Tongue (tissue), 2 donors: ENCODE data around the gene SYNE3. TPM values are rescaled to one million over a fixed set of nuclear protein-coding genes. Genes with fewer than 3 reads are reported as not detected.
"Not testable (repeated sequence)": the region's sequence is repeated elsewhere in the genome, so short reads cannot be mapped to it uniquely, and the experiment has no call there.

Source experiments
- DNase-seq: peaks from one replicate; pipeline ENCODE4 v3.0.0-alpha.2; 2015
- total RNA-seq: library from RNA; depleted of rRNA; stranded (reverse); fragments of >200 nt; gene quantifications from one replicate; pipeline ENCODE4 v1.2.3, GENCODE V29; 2014

Gene SYNE3
- total RNA-seq, 1 donor from 2014 or later: 15.2 TPM

GRCh38 chr14:95524706-95525512 lies 8.5 kb upstream of the SYNE3 start:
- no peak for DNase-seq

GRCh38 chr14:95523815-95524448 lies 7.5 kb upstream of the SYNE3 start:
- no peak for DNase-seq

DNA sequence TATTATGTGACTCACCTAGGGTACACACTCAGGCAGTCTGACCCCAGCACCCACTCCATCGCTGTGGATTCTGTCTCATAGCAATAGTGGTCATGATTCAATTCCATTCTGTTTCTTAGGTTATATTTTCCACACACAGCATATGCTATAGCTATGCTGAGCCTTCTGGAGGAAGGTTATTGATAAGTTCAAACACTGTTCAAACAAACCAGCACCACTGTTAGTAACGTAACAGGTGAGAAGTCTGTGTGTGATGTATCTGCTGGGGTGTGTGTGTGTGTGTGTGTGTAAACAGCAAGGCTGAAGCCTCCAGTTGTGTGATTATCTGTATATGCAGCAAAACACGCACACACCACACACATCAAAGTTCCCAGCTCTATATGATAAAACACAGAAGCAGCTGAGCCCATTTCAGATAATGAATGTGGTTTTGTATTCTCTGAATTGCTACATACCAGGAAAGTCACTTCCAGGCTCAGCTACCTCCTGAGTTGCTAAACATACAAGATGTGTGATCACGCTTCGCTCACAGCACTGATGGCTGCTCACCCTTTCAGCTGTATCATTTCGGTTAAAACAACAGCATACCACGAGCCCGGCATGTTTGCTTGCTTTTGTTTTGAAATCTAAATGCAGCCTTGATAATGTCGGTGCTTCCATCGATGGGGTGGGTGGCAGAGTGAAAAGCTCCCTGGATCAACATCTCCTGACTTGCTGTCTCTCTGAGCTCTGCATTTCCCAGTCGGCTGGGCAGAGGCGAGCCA lies 6.8 kb upstream of the SYNE3 start:
- no peak for DNase-seq

DNA sequence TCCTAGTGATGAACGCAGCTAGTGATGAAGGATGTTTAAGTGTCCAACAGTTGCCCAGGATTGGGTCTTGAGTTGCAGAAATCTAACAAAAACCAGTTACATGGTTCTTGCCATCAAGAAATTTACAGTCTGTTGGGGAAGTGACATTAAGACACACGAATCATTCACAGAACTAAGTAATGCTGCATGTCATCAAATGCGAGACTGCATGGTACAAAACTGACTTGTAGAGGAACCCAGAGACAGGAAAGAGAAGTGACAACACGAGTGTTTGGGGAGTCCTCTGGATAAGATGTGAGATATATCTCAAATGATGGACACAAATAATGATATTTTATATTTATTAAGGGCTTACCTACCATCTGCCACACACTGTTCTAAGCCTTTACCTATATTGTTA lies 6.1 kb upstream of the SYNE3 start:
- no peak for DNase-seq

DNA sequence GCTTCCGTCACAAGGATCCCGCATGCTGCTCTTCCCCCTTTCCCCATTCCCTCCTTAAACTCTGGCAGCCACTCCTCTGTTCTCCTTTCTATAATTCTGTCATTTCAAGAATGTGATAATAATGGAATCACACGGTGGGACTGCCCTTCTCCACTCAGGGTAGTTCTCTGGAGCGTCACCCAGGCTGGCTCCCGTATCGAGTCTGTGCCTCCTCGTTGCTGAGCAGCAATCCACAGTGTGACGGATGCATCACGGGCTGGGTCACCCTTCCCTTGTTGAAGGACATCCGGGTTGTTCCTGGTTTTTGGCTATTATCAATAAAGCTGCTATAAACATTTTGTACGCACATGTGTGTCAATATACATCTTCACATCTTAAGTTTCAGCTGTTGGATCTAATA lies 5.7 kb upstream of the SYNE3 start:
- no peak for DNase-seq

GRCh38 chr14:95521001-95521400 lies 4.6 kb upstream of the SYNE3 start:
- DNase-seq: no peak

DNA sequence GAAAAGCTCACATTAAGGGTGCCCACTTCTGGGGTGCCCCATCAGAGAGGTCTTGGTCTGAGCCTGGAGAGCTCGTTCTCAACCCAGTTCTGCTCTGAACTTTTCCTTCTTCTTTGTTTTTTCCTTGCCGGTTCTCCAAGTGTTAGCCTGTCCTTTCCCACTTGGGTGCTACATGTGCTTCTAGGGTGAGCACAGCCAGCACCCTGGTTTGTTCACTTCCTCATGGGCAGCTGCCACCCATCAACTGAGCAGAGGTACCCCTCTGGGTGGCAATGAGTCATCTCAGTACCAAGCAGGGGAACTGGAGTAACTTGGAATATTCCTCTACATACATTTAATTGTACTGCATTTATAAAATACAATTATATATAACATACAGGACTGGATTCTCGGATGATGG lies 3.9 kb upstream of the SYNE3 start:
- DNase-seq: no peak

DNA sequence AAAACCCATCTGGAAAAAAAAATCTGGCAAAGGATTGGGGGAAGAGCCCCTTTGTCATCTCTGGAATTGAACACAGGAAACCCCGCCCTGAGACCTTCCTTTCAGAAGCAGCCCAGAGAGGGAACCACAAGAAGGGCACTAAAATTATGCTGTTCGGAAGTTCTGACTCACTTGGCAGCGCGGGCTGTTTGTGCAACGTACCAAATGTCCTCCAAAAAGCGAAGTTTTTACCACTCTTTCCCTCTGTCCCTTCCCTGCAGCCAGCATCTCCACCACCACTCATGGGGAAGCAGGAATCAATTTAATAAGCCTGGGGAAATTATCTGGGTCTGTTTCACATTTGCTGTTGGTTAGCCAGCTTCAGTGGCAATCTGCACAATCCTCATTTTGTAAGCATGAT lies 3.2 kb upstream of the SYNE3 start:
- DNase-seq: no peak

GRCh38 chr14:95518045-95518751 lies 1.7 kb upstream of the SYNE3 start:
- no peak for DNase-seq

DNA sequence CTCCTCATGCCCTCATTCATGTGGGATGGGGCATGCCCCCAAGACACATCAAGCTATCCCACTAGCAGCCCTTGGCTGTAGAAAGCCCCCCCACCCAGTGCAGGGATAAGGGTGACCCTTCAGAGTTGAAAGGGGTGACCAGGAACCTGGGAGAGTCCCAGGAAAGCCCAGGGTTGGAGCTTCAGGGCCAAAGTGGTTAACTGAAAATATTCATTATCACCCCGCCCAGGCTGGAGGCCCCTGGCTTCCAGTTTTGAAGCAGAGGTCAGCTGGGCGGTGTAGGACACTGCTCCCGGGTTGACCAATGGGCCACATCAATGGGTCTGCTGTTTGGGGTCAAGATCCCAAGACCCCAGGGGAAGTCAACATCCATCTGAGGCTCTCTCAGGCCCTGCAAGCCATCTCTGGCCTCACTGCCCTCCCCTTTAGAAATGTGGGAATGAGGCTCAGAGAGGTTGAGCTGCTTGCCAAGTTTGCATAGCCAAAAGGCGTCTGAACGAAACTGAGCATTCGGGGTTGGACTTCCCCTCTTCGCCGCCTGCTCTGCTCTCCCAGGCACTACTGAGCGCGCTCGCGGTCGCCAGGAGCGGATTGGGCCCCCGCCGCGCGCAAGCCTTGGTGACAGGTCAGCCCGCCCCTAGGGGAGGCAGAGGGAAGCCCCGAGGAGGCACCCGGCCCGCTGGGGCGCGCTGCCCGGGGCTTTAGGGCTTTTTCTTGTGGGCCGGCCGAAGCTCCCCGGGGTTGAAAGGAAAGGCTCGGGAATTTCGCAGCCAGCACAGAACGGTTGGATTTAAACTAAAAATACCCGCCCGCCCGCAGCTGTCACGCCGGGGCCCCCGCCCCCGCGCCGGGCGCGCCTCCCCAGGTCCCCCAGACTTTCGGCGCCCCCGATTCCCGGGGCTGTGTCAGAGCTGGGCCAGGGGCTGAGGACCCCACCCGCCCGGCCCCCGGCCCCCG lies 576 bp downstream of the SYNE3 start:
- DNase-seq: peak; percentile 74

DNA sequence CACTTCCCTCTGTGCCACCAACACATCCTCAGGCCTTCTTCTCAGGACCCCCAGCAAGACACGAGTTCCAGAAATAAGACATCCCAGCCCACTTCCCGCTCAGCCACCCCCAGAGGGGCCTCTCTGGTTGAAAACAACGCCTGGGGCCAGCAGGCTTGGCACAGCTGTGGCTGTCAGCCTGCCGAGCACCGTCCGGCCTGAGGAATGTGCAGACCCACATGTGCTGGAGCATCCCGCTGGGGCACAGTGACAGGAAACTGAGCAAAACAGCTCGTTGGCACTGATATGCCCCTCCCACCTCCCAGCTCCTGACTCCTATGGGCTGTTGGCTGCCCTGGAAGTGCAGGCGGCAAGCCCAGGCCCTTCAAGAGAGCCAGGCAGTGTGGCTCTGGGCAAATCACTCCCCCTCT lies 1.4 kb downstream of the SYNE3 start:
- DNase-seq: peak; percentile 96

DNA sequence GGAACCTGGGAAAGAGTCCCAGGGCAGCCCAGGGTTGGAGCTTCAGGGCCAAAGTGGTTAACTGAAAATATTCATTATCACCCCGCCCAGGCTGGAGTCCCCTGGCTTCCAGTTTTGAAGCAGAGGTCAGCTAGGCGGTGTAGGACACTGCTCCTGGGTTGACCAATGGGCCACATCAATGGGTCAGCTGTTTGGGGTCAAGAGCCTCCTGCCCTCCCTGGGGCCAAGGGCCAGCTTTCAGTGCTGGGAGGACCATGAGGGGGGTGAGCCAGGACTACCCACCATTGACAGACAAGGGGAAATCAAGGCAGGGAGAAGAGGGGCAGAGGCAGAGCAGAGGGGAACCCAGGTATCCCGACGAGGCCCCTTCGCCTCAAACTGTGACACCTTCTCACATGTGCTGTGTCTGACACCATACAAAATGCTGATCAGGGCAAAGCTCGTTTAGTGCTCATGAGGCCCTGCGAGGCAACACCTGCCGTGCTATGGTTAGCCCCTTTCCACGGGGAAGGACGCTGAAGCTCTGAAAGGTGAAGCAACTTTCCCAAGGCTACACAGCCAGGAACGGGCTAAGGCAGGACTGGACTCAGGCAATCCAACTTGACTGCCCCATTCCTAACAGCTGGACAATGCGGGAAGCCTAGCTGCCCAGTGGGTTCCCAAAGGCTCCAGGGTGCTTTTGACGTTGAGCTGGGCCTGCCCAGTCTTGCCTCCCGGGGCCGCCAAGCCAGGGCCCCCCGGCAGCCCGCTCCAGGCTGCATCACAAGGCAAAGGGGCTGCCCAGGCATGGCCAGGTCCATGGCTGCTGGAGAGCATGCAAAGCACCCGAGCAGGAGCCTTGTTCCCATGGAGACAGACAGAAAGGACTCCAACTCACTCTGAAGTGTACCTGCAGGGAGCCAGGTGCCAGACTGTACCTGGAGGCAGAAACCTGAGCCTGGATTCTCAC lies 2.0 kb downstream of the SYNE3 start:
- no peak for DNase-seq

- no peak for DNase-seq
These were observed 3.2 kb downstream of the SYNE3 start for GRCh38 chr14:95513291-95513690.

DNA sequence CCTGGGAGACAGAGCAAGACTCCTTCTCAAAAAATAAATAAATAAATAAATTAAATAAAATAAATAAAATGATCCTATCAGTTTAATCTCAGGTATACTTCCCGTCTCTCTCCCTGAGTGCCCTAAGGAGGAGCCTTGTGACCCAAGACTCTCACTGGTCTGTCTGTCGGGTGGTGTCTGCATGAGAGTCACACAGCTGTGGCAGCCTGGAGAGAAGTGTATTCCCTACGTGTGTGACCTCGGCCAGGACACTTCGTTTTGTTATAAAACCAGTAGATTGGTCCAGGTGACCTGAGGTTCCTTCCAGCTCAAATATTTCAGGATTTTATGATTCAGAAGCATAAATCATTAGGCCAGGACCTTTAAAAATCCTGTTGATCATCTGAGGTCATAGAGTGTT lies 4.8 kb downstream of the SYNE3 start:
- no peak for DNase-seq

DNA sequence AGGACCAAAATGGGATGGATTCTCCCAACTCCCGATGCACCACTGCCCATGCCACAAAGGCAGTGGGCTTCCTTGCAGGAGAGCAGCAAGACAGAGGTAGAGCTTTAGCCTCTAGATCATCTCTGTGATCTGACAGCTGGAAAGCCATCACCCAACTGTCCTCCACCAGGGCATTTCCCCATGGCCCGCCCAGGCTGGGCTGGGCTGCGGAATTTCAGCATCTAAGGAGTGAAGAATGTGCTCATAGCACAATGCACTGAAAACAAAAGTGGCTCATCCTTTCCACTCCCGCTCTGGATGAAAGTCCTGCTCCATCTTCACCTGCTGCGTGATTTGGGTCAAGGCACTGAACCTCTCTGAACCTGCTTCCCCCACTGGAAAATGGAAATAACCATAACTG lies 5.6 kb downstream of the SYNE3 start:
- no peak for DNase-seq

- DNase-seq: not testable (repeated sequence)
These were observed 6.1 kb downstream of the SYNE3 start for GRCh38 chr14:95510344-95510743.

DNA sequence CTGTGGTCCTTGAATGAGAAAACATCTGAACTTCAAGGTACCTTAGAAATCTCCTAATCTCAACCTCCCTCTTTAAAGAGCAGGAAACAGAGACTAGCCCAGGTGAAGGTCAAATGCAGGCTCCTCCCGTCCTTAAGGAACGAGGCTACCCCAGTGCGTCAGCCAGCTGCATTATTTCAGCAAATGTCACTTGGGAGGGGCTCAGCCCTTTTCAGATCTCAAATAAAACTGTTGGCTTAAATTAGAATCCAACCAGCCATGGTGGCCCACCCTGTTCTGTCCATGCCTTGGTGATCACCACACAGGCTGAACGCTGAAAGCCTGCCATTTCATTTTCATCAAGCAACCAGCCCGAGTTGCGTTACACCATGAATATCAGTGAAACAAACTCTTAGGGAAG lies 7.0 kb downstream of the SYNE3 start:
- DNase-seq: no peak

GRCh38 chr14:95508377-95508776 lies 8.1 kb downstream of the SYNE3 start:
- DNase-seq: no peak

DNA sequence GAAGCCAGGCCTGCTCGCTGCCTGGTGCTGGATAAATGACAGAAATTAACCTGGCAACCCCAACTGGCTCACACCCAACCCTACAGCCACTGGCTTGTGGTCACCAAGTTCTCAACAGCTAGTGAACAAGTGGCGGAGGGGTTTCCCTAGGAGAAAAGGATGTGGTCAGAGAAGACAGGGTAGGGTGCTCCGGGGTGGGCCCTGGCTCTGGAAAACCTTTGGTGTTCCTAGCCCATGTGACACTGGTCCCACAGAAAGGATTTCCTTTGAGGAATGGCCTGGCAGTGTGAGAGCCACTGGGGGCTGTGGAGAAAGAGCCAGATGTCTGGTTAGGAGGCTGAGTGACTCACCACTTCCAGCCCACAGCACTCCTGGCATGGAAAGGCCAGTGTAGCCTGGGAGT lies 8.7 kb downstream of the SYNE3 start:
- DNase-seq: no peak

- DNase-seq: no peak
These were observed 9.3 kb downstream of the SYNE3 start for GRCh38 chr14:95507174-95507573.
